GM12878 (cell line): ENCODE measurements around the gene EPM2AIP1. TPM values are rescaled to one million over a fixed set of nuclear protein-coding genes. Genes with fewer than 3 reads are reported as not detected.

Source experiments
- ATAC-seq: fragments of 200-7000 bp; cut with Tn5 transposase; 3 replicates; pipeline ENCODE4 v1.9.1; 2020; ENCODE audit warnings: mild to moderate bottlenecking, moderate library complexity
- BruUV-seq: library from RNA; stranded (reverse); fragments of 400-500 nt; replicated peaks from 2 replicates; lab custom pipeline; 2021; lab: Mats Ljungman, UMichigan
- CTCF ChIA-PET: fragments of 300-600 bp; sonication (Branson Sonifier 250); formaldehyde crosslinking; extraction: SDS; loops from one replicate; lab custom pipeline; 2021; ENCODE audit warnings: inconsistent platforms; lab: Yijun Ruan, JAX
- POLR2A ChIA-PET: fragments of 350-600 bp; formaldehyde crosslinking; extraction: SDS; loops from one replicate; lab custom pipeline; 2021; ENCODE audit warnings: inconsistent platforms; lab: Charles Lee
- RAD21 ChIA-PET: fragments of 300-600 bp; sonication (Branson Sonifier 250); formaldehyde crosslinking; loops from one replicate; lab custom pipeline; 2023; ENCODE audit warnings: antibody characterized with exemption; ENCODE audit not compliant: unreplicated experiment; lab: Charles Lee
- SMC1A ChIA-PET: fragments of 300-600 bp; sonication (Branson Sonifier 250); formaldehyde crosslinking; loops from one replicate; lab custom pipeline; 2023; ENCODE audit not compliant: unreplicated experiment, uncharacterized antibody; lab: Charles Lee
- DNase-seq: peaks from one replicate; pipeline ENCODE4 v3.0.0-alpha.2; 2011; ENCODE audit warnings: low read depth, low spot score
- FAIRE-seq: peaks from 3 replicates; lab custom pipeline; 2011; peaks lifted over from hg19 to GRCh38; lab: Jason Lieb, UNC
- H2AFZ ChIP-seq: 2 replicates; pipeline ENCODE4 v1.6.0; 2011; ENCODE audit warnings: low read depth, low read length, control low read depth; ENCODE audit not compliant: control insufficient read depth
- H3K27ac ChIP-seq: 2 replicates; pipeline ENCODE4 v1.5.1; 2011; ENCODE audit warnings: control low read depth; ENCODE audit not compliant: control insufficient read depth, insufficient read depth
- H3K27me3 ChIP-seq, 2 experiments: replicated peaks in 1 of 2; 2 replicates each; pipeline versions ENCODE4 v1.6.0 to v1.6.1; 2011; ENCODE audit warnings: low read length in 1 of 2; ENCODE audit not compliant: control insufficient read depth in 2 of 2, insufficient read depth in 2 of 2
- H3K36me3 ChIP-seq, 2 experiments: 2 replicates each; pipeline ENCODE4 v1.5.1; 2011; ENCODE audit warnings: low read length in 1 of 2; ENCODE audit not compliant: control insufficient read depth in 2 of 2, insufficient read depth in 2 of 2
- H3K4me1 ChIP-seq: 2 replicates; pipeline ENCODE4 v1.6.1; 2011; ENCODE audit warnings: mild to moderate bottlenecking, low read length, moderate library complexity, mixed read lengths; ENCODE audit not compliant: control insufficient read depth, insufficient read depth
- H3K4me2 ChIP-seq: 2 replicates; pipeline ENCODE4 v1.6.0; 2011; ENCODE audit warnings: control low read depth; ENCODE audit not compliant: control insufficient read depth, insufficient read depth
- H3K4me3 ChIP-seq: fragments of 200-600 bp; sonication (generic); 2 replicates; pipeline ENCODE4 v1.5.1; 2016
- H3K79me2 ChIP-seq: 2 replicates; pipeline ENCODE4 v1.6.0; 2011; ENCODE audit warnings: low read length; ENCODE audit not compliant: control insufficient read depth, insufficient read depth
- H3K9ac ChIP-seq: 2 replicates; pipeline ENCODE4 v1.8.0; 2011; ENCODE audit warnings: low read length, control low read depth, mixed read lengths; ENCODE audit not compliant: control insufficient read depth, insufficient read depth
- H3K9me3 ChIP-seq: replicated peaks from 3 replicates; pipeline ENCODE4 v1.5.1; 2011; ENCODE audit warnings: mild to moderate bottlenecking, low read length; ENCODE audit not compliant: control insufficient read depth, insufficient read depth
- H4K20me1 ChIP-seq: 2 replicates; pipeline ENCODE4 v1.6.0; 2011; ENCODE audit not compliant: control insufficient read depth, insufficient read depth
- CBX5 ChIP-seq: sonication (generic); IDR thresholded peaks from 2 replicates; pipeline ENCODE4 v1.6.1; 2016; ENCODE audit warnings: low read depth, moderate library complexity, mild to moderate bottlenecking, inconsistent platforms
- PAX8 ChIP-seq: fragments of 450-650 bp; IDR thresholded peaks from 2 replicates; pipeline ENCODE4 v1.6.1; 2017; ENCODE audit warnings: mild to moderate bottlenecking, moderate library complexity
- POLR2A ChIP-seq: IDR thresholded peaks from 2 replicates; pipeline ENCODE4 v1.6.1; 2011; ENCODE audit warnings: low read depth, mild to moderate bottlenecking, low read length
- RBBP5 ChIP-seq: fragments of 200-600 bp; sonication (generic); conservative IDR thresholded peaks from 2 replicates; pipeline ENCODE4 v1.6.1; 2016
- SREBF1 ChIP-seq: IDR thresholded peaks from 2 replicates; pipeline ENCODE4 v1.6.1; 2012; ENCODE audit warnings: mild to moderate bottlenecking, low read length
- WRNIP1 ChIP-seq: IDR thresholded peaks from 2 replicates; pipeline ENCODE4 v1.6.1; 2011; ENCODE audit warnings: low read depth, low read length, improper control_type of control experiment, borderline replicate concordance
- YBX1 ChIP-seq: fragments of 450-650 bp; IDR thresholded peaks from 2 replicates; pipeline ENCODE4 v1.6.1; 2016; ENCODE audit warnings: antibody characterized with exemption
- ZNF24 ChIP-seq: fragments of 450-650 bp; IDR thresholded peaks from 2 replicates; pipeline ENCODE4 v1.6.1; 2017; ENCODE audit warnings: antibody characterized with exemption, mild to moderate bottlenecking
- ZNF687 ChIP-seq: fragments of 450-650 bp; IDR thresholded peaks from 2 replicates; pipeline ENCODE4 v1.6.1; 2017; ENCODE audit warnings: mild to moderate bottlenecking, moderate library complexity
- WGBS: methylation state at CpG from one replicate; pipeline ENCODE4 v1.1.6; 2016; ENCODE audit warnings: low lambda C conversion rate; ENCODE audit not compliant: insufficient replicate concordance, insufficient coverage; ENCODE audit errors: missing lambda C conversion rate; 5-methylcytosine and 5-hydroxymethylcytosine counted together
- in situ Hi-C: fragments of 300-500 bp; cut with MboI; formaldehyde crosslinking; loops from 9 replicates; pipeline ENCODE4 v1.14.3; 2018; ENCODE audit warnings: mixed read lengths
- intact Hi-C: fragments of 100-400 bp; cut with micrococcal nuclease; formaldehyde crosslinking; loops from one replicate; pipeline ENCODE4 v1.14.2; 2022; ENCODE audit not compliant: unreplicated experiment
- polyA plus RNA-seq, 11 experiments: library from polyadenylated mRNA; depleted of rRNA in 4 of 11; unstranded in 6 of 11; stranded (reverse) in 5 of 11; fragments of >200 nt; fragmentation: Nextera tagmentation in 4 of 11; fragmentation: Illumina TruSeq in 1 of 11; extraction: Ambion mirVana in 4 of 11; extraction: Trizol in 1 of 11; gene quantifications; 1 replicate in 1 of 11; 2 replicates in 10 of 11; pipeline versions ENCODE4 v1.2.1 to v1.2.3, GENCODE V29; 2011 to 2016; ENCODE audit warnings: inconsistent platforms in 2 of 11, missing spikeins in 2 of 11, low read depth in 1 of 11
- total RNA-seq, 4 experiments: library from RNA; depleted of rRNA in 3 of 4; stranded (reverse); fragments of >200 nt in 3 of 4; fragmentation: Illumina TruSeq in 1 of 4; extraction: Trizol in 1 of 4; gene quantifications; 2 replicates each; pipeline versions ENCODE4 v1.2.1 to v1.2.3, GENCODE V29; 2013 to 2021

EPM2AIP1 gene
- total and polyA plus RNA-seq, 10 of the 15 experiments (the other 5 are each of a cell fraction or from before 2014, with no cell fraction given) = 5.5 to 31.9 (median 21.8) TPM

DNA sequence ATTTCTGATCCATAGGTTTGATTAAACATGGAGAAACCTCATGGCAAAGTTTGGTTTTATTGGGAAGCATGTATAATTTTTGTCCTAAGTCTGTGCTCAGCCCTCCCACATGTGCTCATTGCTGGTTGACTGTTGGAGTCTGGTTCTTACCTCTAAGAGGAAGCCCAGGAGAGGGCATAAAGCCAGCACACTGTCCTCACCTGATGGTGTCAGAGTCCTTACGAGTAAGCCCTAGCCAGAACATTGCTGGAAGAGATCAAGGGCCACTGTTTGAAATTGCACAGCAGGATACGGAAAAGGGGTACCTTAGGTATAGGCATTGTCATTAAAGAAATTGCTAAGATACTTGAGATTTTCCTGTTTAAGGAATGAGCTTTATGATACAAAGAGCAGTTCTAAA lies 21.7 kb upstream of the EPM2AIP1 start:
- BruUV-seq = no TSS peak
- Histone ChIP-seq H4K20me1 (no peaks in the 10 kb centered on the region), H3K27ac (no peak overlapping the region), H3K4me3 (no peak overlapping the region), H3K9ac (no peak overlapping the region), H3K27me3 (no peaks in the 10 kb centered on the region), H3K9me3 (no peaks in the 10 kb centered on the region), H2AFZ (no peak overlapping the region), H3K4me1 (no peaks in the 10 kb centered on the region), H3K79me2 (no peaks in the 10 kb centered on the region), H3K36me3 (peaks cover 15 to 58% of the 10 kb centered on the region in 2 experiments), H3K4me2 (no peak overlapping the region)
- no peak for FAIRE-seq
- in situ Hi-C loops = no loop called here
- ATAC-seq = no peak
- DNase-seq = no peak
- ChIA-PET POLR2A (no interaction called here), SMC1A (interaction anchor here (0.9 kb wide), 1 partner anchor 8 kb away, joined by 3 read pairs; no protein-coding TSS in a partner anchor), RAD21 (interaction anchor here (0.6 kb wide), 1 partner anchor 36 kb away, joined by 3 read pairs; no protein-coding TSS in a partner anchor), CTCF (interaction anchor here (1.0 to 1.4 kb wide), 2 partner anchors 9 to 115 kb away, joined by 3 to 6 read pairs; no protein-coding TSS in a partner anchor)
- intact Hi-C loops = no loop called here
- 100% methylated on average over 2 of the region's 2 CpGs for WGBS
- no peak for TF ChIP-seq PAX8
- no peak for TF ChIP-seq RBBP5
- TF ChIP-seq WRNIP1 = no peak
- no peak for TF ChIP-seq YBX1
- TF ChIP-seq SREBF1 = no peak
- no peak for TF ChIP-seq ZNF687
- TF ChIP-seq POLR2A = no peak
- no peak for TF ChIP-seq CBX5
- TF ChIP-seq ZNF24 = no peak
